GM12878 (cell line): ENCODE results near the gene SOWAHD. TPM values are rescaled to one million over a fixed set of nuclear protein-coding genes. Genes with fewer than 3 reads are reported as not detected.

Source experiments
- BMI1 ChIP-seq: fragments of 450-650 bp; IDR thresholded peaks from 2 replicates; pipeline ENCODE4 v1.6.1; 2016; ENCODE audit warnings: mild to moderate bottlenecking, moderate library complexity, borderline replicate concordance
- CEBPB ChIP-seq, 2 experiments: fragments of 150-350 bp in 1 of 2; IDR thresholded peaks; 2 replicates each; pipeline ENCODE4 v1.6.1; 2012 to 2014; ENCODE audit warnings: low read depth in 2 of 2, low read length in 2 of 2, borderline replicate concordance in 1 of 2, inconsistent platforms in 1 of 2
- CHD4 ChIP-seq: fragments of 200-600 bp; sonication (generic); IDR thresholded peaks from 2 replicates; pipeline ENCODE4 v1.6.1; 2016; ENCODE audit warnings: mild to moderate bottlenecking
- EED ChIP-seq: sonication (generic); IDR thresholded peaks from 2 replicates; pipeline ENCODE4 v1.6.1; 2016; ENCODE audit warnings: antibody characterized with exemption, low read depth
- ESRRA ChIP-seq: IDR thresholded peaks from 2 replicates; pipeline ENCODE4 v1.6.1; 2012; ENCODE audit warnings: mild to moderate bottlenecking, low read length, improper control_type of control experiment
- ETV6 ChIP-seq, 2 experiments: fragments of 450-650 bp in 1 of 2; IDR thresholded peaks in 1 of 2; conservative IDR thresholded peaks in 1 of 2; 2 replicates each; pipeline ENCODE4 v1.6.1; 2014; ENCODE audit warnings: antibody characterized with exemption in 1 of 2, borderline replicate concordance in 1 of 2, low read depth in 1 of 2, mild to moderate bottlenecking in 1 of 2, moderate library complexity in 1 of 2
- EZH2 ChIP-seq: IDR thresholded peaks from 2 replicates; pipeline ENCODE4 v1.6.1; 2012; ENCODE audit warnings: low read depth, mild to moderate bottlenecking, control low read depth, inconsistent platforms, low read length, borderline replicate concordance; ENCODE audit not compliant: control insufficient read depth
- GABPA ChIP-seq: IDR thresholded peaks from 2 replicates; pipeline ENCODE4 v1.6.1; 2014; ENCODE audit warnings: antibody characterized with exemption, low read depth, mild to moderate bottlenecking, inconsistent platforms
- HDGF ChIP-seq: fragments of 450-650 bp; IDR thresholded peaks from 2 replicates; pipeline ENCODE4 v1.6.1; 2016; ENCODE audit warnings: antibody characterized with exemption
- IKZF1 ChIP-seq: fragments of 450-650 bp; conservative IDR thresholded peaks from 2 replicates; pipeline ENCODE4 v1.6.1; 2017; ENCODE audit warnings: antibody characterized with exemption, mild to moderate bottlenecking
- LARP7 ChIP-seq: fragments of 450-650 bp; IDR thresholded peaks from 2 replicates; pipeline ENCODE4 v1.6.1; 2017; ENCODE audit warnings: mild to moderate bottlenecking
- NFYA ChIP-seq: IDR thresholded peaks from 2 replicates; pipeline ENCODE4 v1.6.1; 2011; ENCODE audit warnings: low read depth, mild to moderate bottlenecking, low read length, improper control_type of control experiment, borderline replicate concordance
- NR2C1 ChIP-seq: fragments of 450-650 bp; IDR thresholded peaks from 2 replicates; pipeline ENCODE4 v1.6.1; 2017; ENCODE audit warnings: antibody characterized with exemption, mild to moderate bottlenecking, moderate library complexity
- POLR2A ChIP-seq: IDR thresholded peaks from 2 replicates; pipeline ENCODE4 v1.6.1; 2011; ENCODE audit warnings: low read depth, mild to moderate bottlenecking, low read length
- POU2F2 ChIP-seq: IDR thresholded peaks from 3 replicates; pipeline ENCODE4 v1.6.1; 2011; ENCODE audit warnings: low read depth, mild to moderate bottlenecking, low read length, borderline replicate concordance
- RAD51 ChIP-seq: fragments of 450-650 bp; IDR thresholded peaks from 2 replicates; pipeline ENCODE4 v1.6.1; 2016; ENCODE audit warnings: moderate library complexity, mild to moderate bottlenecking, inconsistent platforms
- SP1 ChIP-seq: IDR thresholded peaks from one replicate; pipeline ENCODE4 v1.6.1; 2011; ENCODE audit warnings: low read depth, low read length
- STAT3 ChIP-seq: IDR thresholded peaks from 2 replicates; pipeline ENCODE4 v1.6.1; 2011; ENCODE audit warnings: low read depth, low read length, improper control_type of control experiment
- TCF7 ChIP-seq: IDR thresholded peaks from 2 replicates; pipeline ENCODE4 v1.6.1; 2014; ENCODE audit warnings: antibody characterized with exemption, borderline replicate concordance
- YBX1 ChIP-seq: fragments of 450-650 bp; IDR thresholded peaks from 2 replicates; pipeline ENCODE4 v1.6.1; 2016; ENCODE audit warnings: antibody characterized with exemption
- polyA plus RNA-seq, 11 experiments: library from polyadenylated mRNA; depleted of rRNA in 4 of 11; unstranded in 6 of 11; stranded (reverse) in 5 of 11; fragments of >200 nt; fragmentation: Nextera tagmentation in 4 of 11; fragmentation: Illumina TruSeq in 1 of 11; extraction: Ambion mirVana in 4 of 11; extraction: Trizol in 1 of 11; gene quantifications; 1 replicate in 1 of 11; 2 replicates in 10 of 11; pipeline versions ENCODE4 v1.2.1 to v1.2.3, GENCODE V29; 2011 to 2016; ENCODE audit warnings: inconsistent platforms in 2 of 11, missing spikeins in 2 of 11, low read depth in 1 of 11
- total RNA-seq, 4 experiments: library from RNA; depleted of rRNA in 3 of 4; stranded (reverse); fragments of >200 nt in 3 of 4; fragmentation: Illumina TruSeq in 1 of 4; extraction: Trizol in 1 of 4; gene quantifications; 2 replicates each; pipeline versions ENCODE4 v1.2.1 to v1.2.3, GENCODE V29; 2013 to 2021
- TF ChIP-seq, protein P1 (sequence below): fragments of 450-650 bp; IDR thresholded peaks from 2 replicates; pipeline ENCODE4 v1.6.1; 2014; ENCODE audit warnings: mild to moderate bottlenecking
- TF ChIP-seq, protein P2 (sequence below): fragments of 450-650 bp; IDR thresholded peaks from 2 replicates; pipeline ENCODE4 v1.6.1; 2018; ENCODE audit warnings: mild to moderate bottlenecking, low read depth, moderate library complexity; ENCODE audit not compliant: partially characterized antibody
- TF ChIP-seq, protein P3 (sequence below): fragments of 450-650 bp; IDR thresholded peaks from 2 replicates; pipeline ENCODE4 v1.6.1; 2017; ENCODE audit warnings: mild to moderate bottlenecking, moderate library complexity

Gene SOWAHD
- total and polyA plus RNA-seq, 10 of the 15 experiments (the other 5 are each of a cell fraction or from before 2014, with no cell fraction given) = 0.27 to 7.4 (median 2.6) TPM

DNA sequence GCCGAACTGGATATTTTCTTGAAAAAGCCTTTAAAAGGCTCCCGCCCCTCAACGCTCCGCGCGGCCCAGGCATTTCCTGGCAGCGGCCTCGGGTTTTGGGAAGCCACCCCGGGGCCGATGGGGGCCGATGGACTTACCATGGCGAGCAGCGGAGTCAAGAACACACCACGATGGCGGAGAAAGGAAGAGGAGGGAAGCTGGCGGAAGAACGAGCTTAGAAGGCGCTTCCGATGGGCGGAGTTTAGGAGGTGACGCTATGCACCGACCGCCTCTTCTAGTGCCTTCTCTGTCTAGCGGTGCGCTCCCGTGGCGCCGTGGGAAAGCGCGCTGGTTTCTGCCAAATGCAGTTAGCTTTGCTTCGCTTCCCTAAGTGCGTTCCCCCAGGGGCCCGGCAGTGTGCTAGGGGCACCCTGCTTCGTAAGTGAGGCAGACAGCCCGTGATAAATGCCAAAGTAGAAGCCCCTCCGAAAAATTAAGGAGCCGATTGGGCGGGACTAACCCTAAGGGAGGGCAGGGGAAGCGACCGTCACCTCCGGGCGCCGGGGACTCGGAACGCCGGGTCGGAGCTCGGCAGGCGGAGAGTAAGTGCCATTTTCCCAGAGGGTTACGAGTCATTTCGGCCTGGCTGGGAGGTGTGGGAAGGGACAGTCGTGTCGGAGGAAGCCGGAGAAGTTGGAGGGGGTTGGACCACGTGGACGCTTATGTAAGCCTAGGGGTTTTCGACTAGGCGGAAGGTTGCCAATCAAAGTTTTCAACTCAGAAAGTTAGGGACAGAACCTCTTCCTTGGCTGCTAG, 33.2 kb downstream of the SOWAHD start, which contains the start of gene RPL39 (continued):
- TF ChIP-seq EED = no peak
- TF ChIP-seq CHD4 = no peak
- TF ChIP-seq RAD51 = peak; percentile 44; the same call in 1 of the 2 replicates
- TF ChIP-seq, protein P1, sequence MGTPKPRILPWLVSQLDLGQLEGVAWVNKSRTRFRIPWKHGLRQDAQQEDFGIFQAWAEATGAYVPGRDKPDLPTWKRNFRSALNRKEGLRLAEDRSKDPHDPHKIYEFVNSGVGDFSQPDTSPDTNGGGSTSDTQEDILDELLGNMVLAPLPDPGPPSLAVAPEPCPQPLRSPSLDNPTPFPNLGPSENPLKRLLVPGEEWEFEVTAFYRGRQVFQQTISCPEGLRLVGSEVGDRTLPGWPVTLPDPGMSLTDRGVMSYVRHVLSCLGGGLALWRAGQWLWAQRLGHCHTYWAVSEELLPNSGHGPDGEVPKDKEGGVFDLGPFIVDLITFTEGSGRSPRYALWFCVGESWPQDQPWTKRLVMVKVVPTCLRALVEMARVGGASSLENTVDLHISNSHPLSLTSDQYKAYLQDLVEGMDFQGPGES = no peak
- no peak for TF ChIP-seq BMI1
- TF ChIP-seq, protein P2, sequence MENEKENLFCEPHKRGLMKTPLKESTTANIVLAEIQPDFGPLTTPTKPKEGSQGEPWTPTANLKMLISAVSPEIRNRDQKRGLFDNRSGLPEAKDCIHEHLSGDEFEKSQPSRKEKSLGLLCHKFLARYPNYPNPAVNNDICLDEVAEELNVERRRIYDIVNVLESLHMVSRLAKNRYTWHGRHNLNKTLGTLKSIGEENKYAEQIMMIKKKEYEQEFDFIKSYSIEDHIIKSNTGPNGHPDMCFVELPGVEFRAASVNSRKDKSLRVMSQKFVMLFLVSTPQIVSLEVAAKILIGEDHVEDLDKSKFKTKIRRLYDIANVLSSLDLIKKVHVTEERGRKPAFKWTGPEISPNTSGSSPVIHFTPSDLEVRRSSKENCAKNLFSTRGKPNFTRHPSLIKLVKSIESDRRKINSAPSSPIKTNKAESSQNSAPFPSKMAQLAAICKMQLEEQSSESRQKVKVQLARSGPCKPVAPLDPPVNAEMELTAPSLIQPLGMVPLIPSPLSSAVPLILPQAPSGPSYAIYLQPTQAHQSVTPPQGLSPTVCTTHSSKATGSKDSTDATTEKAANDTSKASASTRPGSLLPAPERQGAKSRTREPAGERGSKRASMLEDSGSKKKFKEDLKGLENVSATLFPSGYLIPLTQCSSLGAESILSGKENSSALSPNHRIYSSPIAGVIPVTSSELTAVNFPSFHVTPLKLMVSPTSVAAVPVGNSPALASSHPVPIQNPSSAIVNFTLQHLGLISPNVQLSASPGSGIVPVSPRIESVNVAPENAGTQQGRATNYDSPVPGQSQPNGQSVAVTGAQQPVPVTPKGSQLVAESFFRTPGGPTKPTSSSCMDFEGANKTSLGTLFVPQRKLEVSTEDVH = no peak
- no peak for TF ChIP-seq TCF7
- peak in 1 of 2 experiments; percentile 19; a peak in 1 of 4 replicates for TF ChIP-seq ETV6 (conservative IDR thresholded peaks at IDR 0.05 in 1 of 2, IDR thresholded peaks at IDR 0.05 in 1 of 2; ENCODE audit: borderline replicate concordance in 1 of 2, low read depth in 1 of 2)
- TF ChIP-seq IKZF1 = peak; percentile 9; the same call in 1 of the 2 replicates
- no peak for TF ChIP-seq ESRRA
- peak; percentile 62; the same call in 1 of the 3 replicates for TF ChIP-seq POU2F2
- peak; percentile 96 for TF ChIP-seq POLR2A
- no peak for TF ChIP-seq CEBPB (IDR thresholded peaks at IDR 0.05; ENCODE audit: borderline replicate concordance in 1 of 2, low read depth in 2 of 2, low read length in 2 of 2)
- TF ChIP-seq LARP7 = no peak
- no peak for TF ChIP-seq EZH2
- TF ChIP-seq STAT3 = no peak
- TF ChIP-seq NR2C1 = peak; percentile 17; the same call in 1 of the 2 replicates
- TF ChIP-seq, protein P3, sequence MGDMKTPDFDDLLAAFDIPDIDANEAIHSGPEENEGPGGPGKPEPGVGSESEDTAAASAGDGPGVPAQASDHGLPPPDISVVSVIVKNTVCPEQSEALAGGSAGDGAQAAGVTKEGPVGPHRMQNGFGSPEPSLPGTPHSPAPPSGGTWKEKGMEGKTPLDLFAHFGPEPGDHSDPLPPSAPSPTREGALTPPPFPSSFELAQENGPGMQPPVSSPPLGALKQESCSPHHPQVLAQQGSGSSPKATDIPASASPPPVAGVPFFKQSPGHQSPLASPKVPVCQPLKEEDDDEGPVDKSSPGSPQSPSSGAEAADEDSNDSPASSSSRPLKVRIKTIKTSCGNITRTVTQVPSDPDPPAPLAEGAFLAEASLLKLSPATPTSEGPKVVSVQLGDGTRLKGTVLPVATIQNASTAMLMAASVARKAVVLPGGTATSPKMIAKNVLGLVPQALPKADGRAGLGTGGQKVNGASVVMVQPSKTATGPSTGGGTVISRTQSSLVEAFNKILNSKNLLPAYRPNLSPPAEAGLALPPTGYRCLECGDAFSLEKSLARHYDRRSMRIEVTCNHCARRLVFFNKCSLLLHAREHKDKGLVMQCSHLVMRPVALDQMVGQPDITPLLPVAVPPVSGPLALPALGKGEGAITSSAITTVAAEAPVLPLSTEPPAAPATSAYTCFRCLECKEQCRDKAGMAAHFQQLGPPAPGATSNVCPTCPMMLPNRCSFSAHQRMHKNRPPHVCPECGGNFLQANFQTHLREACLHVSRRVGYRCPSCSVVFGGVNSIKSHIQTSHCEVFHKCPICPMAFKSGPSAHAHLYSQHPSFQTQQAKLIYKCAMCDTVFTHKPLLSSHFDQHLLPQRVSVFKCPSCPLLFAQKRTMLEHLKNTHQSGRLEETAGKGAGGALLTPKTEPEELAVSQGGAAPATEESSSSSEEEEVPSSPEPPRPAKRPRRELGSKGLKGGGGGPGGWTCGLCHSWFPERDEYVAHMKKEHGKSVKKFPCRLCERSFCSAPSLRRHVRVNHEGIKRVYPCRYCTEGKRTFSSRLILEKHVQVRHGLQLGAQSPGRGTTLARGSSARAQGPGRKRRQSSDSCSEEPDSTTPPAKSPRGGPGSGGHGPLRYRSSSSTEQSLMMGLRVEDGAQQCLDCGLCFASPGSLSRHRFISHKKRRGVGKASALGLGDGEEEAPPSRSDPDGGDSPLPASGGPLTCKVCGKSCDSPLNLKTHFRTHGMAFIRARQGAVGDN = no peak
- peak; percentile 67; the same call in 1 of the 2 replicates for TF ChIP-seq GABPA
- TF ChIP-seq SP1 = peak; percentile 42
- no peak for TF ChIP-seq HDGF
- no peak for TF ChIP-seq NFYA
- no peak for TF ChIP-seq YBX1
